Measurements from ENCODE around the gene SAP25. TPM values are rescaled to one million over a fixed set of nuclear protein-coding genes. Genes with fewer than 3 reads are reported as not detected.

SAP25 gene
- total and polyA plus RNA-seq, 2 of the 8 experiments (the other 6 are each of a cell fraction or from before 2014, with no cell fraction given) = 3.6 to 5.8 TPM

DNA sequence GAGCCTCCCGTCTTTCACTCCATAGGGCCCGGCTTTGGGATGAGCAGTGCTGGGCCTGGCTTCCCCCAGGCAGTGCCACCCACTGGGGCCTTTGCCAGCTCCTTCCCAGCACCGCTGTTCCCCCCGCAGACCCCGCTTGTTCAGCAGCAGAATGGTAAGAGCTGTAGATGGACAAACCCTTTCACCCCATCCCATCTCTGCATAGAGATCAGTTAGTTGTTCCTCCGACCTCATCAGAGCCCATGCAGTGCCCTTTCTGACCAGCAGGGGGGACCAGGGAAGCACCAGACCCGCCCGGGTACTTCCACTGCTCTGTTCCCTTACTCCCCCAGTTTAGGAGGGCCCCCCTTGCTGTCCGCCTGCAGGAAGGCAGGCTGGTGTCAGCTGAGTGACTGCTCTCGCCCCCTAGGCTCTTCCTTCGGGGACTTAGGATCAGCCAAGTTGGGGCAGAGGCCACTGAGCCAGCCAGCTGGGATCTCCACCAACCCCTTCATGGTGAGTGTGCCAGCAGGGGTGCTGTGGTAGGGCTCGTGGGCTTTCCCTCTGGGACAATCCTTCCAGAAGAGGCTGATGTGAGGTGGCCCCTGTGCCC lies 9.8 kb downstream of the SAP25 start:
- Histone ChIP-seq H2BK12ac (ENCODE audit: low read depth, low read length) (0 out of 2 replicates have a peak overlapping the region, but pooled peaks have one; percentile 60), H2BK15ac (ENCODE audit: low read length) (no peak overlapping the region), H3K4me1 (replicated peaks in 1 of 4; ENCODE audit: control insufficient read depth in 3 of 4, insufficient read depth in 4 of 4, low read length in 3 of 4) (peaks cover 0 to 18% (median 8%) of the 10 kb centered on the region in 4 experiments; a peak in 6 of 7 replicates), H2BK20ac (ENCODE audit: low read length) (no peak overlapping the region), H3K79me2 (ENCODE audit: control insufficient read depth in 1 of 2, insufficient read depth in 2 of 2, low read length in 2 of 2) (no peaks in the 10 kb centered on the region), H3K18ac (ENCODE audit: extremely low read depth, low read length) (no peak overlapping the region), H2AK5ac (ENCODE audit: low read depth, low read length) (0 out of 2 replicates have a peak overlapping the region, but pooled peaks have one; percentile 58), H4K91ac (replicated peaks; ENCODE audit: insufficient read length, low read length) (no peak overlapping the region), H2BK120ac (replicated peaks; ENCODE audit: low read depth, low read length) (no peak overlapping the region), H2BK5ac (ENCODE audit: low read depth, low read length) (no peak overlapping the region), H3K27me3 (replicated peaks in 1 of 4; ENCODE audit: control insufficient read depth in 3 of 4, extremely low read depth in 1 of 4, insufficient read depth in 3 of 4, low read length in 3 of 4) (no peaks in the 10 kb centered on the region), H3K36me3 (ENCODE audit: control insufficient read depth in 2 of 4, insufficient read depth in 4 of 4, low read length in 3 of 4) (no peaks in the 10 kb centered on the region), H3K79me1 (ENCODE audit: low read depth, low read length) (peaks cover 2% of the 10 kb centered on the region; the same call in 1 of the 2 replicates), H4K20me1 (replicated peaks in 1 of 2; ENCODE audit: control insufficient read depth in 1 of 2, insufficient read depth in 2 of 2, low read length in 2 of 2) (peaks cover 0 to 2% of the 10 kb centered on the region in 2 experiments), H3K4ac (replicated peaks; ENCODE audit: insufficient read length, low read depth, low read length) (no peak overlapping the region), H3K4me2 (ENCODE audit: insufficient read depth in 1 of 2, low read depth in 2 of 2, low read length in 2 of 2) (no peak overlapping the region), H3K4me3 (ENCODE audit: extremely low read depth in 1 of 4, insufficient read depth in 2 of 4, low read depth in 3 of 4, low read length in 4 of 4) (no peak overlapping the region), H3K56ac (replicated peaks; ENCODE audit: insufficient read length, low read depth, low read length) (no peak overlapping the region), H3K9me3 (ENCODE audit: insufficient read depth in 2 of 2, low read depth in 1 of 2, low read length in 1 of 2) (no peaks in the 10 kb centered on the region), H3K23me2 (ENCODE audit: low read depth, low read length) (no peaks in the 10 kb centered on the region), H3K14ac (ENCODE audit: insufficient read length) (no peak overlapping the region), H3K9ac (replicated peaks in 1 of 4; ENCODE audit: extremely low read depth in 1 of 4, low read depth in 3 of 4, low read length in 3 of 4) (no peak overlapping the region), H4K8ac (ENCODE audit: extremely low read depth, insufficient read depth, low read length) (no peak overlapping the region), H3K27ac (ENCODE audit: low read depth, low read length) (no peak overlapping the region), H4K5ac (ENCODE audit: insufficient read length, low read depth, low read length) (no peak overlapping the region), H3K23ac (ENCODE audit: insufficient read length) (no peak overlapping the region), H2AFZ (ENCODE audit: low read length) (no peak overlapping the region)
- ChIA-PET CTCF (ENCODE audit: partially characterized antibody) (interaction anchor here (0.5 to 12.7 kb wide), 43 partner anchors 7 to 577 kb away, joined by 3 to 341 read pairs (median 5); partner anchors contain the start of genes AGFG2, FBXO24, LRCH4 and MOSPD3), POLR2A (ENCODE audit: partially characterized antibody) (interaction anchor here (0.6 to 2.6 kb wide), 11 partner anchors 9 to 192 kb away, joined by 3 to 11 read pairs (median 4); partner anchors contain the start of genes FBXO24 and MOSPD3)
- FAIRE-seq (peak; percentile 63), DNase-seq (ENCODE audit: low read depth in 1 of 2, low spot score in 2 of 2) (peak; percentile 65 to 98)
- WGBS, 2 experiments (ENCODE audit: extremely low coverage in 1 of 2, insufficient coverage in 1 of 2, insufficient read length in 1 of 2, insufficient replicate concordance in 2 of 2, low coverage in 1 of 2, low lambda C conversion rate in 2 of 2, missing lambda C conversion rate in 1 of 2) = 42% methylated on average over 12 of the region's 12 CpGs; no CpG with 5 or more reads in 1 of the 2 experiments
- TF ChIP-seq, protein P1, sequence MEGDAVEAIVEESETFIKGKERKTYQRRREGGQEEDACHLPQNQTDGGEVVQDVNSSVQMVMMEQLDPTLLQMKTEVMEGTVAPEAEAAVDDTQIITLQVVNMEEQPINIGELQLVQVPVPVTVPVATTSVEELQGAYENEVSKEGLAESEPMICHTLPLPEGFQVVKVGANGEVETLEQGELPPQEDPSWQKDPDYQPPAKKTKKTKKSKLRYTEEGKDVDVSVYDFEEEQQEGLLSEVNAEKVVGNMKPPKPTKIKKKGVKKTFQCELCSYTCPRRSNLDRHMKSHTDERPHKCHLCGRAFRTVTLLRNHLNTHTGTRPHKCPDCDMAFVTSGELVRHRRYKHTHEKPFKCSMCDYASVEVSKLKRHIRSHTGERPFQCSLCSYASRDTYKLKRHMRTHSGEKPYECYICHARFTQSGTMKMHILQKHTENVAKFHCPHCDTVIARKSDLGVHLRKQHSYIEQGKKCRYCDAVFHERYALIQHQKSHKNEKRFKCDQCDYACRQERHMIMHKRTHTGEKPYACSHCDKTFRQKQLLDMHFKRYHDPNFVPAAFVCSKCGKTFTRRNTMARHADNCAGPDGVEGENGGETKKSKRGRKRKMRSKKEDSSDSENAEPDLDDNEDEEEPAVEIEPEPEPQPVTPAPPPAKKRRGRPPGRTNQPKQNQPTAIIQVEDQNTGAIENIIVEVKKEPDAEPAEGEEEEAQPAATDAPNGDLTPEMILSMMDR (IDR thresholded peaks at IDR 0.05; ENCODE audit: control extremely low read depth in 1 of 3, insufficient read depth in 1 of 3, low read depth in 1 of 3, low read length in 3 of 3) = peak in 2 of 3 experiments; percentile 82 to 96; a peak in 3 of 4 replicates
- peak; percentile 74 to 76 for TF ChIP-seq RAD21 (IDR thresholded peaks at IDR 0.05 in 1 of 2, conservative IDR thresholded peaks at IDR 0.05 in 1 of 2; ENCODE audit: low read depth in 2 of 2, low read length in 2 of 2)
- no peak for TF ChIP-seq ZNF274 (IDR thresholded peaks at IDR 0.05; ENCODE audit: borderline replicate concordance, extremely low read depth, low read length)
- 0 out of 4 replicates have a peak, but pooled peaks of 1 of the 2 experiments have one; percentile 39 for TF ChIP-seq SIN3A (conservative IDR thresholded peaks at IDR 0.05 in 1 of 2, IDR thresholded peaks at IDR 0.05 in 1 of 2; ENCODE audit: low read depth in 1 of 2, low read length in 2 of 2)
- 0 out of 2 replicates have a peak, but pooled peaks have one; percentile 9 for TF ChIP-seq JUND (IDR thresholded peaks at IDR 0.05; ENCODE audit: low read length)
